ENCODE measurements around the gene TCAIM.

DNA sequence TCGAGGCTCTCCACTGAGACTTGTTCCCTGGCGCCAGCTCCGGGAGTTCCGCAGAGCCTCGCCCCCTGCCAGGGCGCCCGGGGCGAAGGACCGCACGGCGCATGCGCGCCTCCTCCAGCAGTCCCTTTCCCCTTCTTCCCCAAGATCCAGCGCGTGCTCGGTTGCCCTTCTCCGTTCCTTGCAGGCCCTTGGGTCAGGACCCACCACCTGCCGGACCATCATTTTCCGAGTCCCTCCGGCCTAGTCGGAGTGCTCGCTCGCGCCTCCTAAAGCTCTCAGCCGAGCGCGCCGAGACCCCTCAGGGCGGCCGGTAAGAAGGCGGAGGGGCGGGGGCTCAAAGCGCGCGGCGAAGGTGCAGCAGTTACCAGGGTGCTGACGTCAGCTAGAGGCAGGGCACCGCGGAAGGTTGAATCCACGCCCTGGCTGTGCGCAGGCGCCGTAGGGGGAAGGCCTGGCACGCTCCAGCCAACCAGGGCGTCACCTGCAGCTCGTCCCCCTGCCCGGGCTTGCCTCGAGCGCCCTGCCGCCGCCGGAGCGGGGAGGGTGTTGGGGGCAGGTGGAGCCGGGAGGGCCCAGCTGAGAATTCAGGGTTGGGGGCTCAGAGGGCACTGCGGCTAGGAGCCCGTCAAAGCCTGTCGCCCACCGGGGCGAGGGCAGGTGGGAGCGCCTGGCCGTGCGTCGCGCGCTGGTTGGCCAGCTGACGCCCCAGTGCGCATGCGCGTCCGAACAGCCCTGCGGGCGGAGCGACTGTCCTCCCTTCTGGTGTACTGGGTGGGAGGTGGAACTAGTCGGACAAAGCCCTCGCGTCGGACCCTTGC, at the start of gene TCAIM:
- peak; percentile 93 to 97 for TF ChIP-seq POLR2AphosphoS5 (IDR thresholded peaks at IDR 0.05)
- TF ChIP-seq, protein P1, sequence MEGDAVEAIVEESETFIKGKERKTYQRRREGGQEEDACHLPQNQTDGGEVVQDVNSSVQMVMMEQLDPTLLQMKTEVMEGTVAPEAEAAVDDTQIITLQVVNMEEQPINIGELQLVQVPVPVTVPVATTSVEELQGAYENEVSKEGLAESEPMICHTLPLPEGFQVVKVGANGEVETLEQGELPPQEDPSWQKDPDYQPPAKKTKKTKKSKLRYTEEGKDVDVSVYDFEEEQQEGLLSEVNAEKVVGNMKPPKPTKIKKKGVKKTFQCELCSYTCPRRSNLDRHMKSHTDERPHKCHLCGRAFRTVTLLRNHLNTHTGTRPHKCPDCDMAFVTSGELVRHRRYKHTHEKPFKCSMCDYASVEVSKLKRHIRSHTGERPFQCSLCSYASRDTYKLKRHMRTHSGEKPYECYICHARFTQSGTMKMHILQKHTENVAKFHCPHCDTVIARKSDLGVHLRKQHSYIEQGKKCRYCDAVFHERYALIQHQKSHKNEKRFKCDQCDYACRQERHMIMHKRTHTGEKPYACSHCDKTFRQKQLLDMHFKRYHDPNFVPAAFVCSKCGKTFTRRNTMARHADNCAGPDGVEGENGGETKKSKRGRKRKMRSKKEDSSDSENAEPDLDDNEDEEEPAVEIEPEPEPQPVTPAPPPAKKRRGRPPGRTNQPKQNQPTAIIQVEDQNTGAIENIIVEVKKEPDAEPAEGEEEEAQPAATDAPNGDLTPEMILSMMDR (IDR thresholded peaks at IDR 0.05) = peak in 2 of 6 experiments; percentile 11 to 29
